ENCODE results near the gene ZBTB21. TPM values are rescaled to one million over a fixed set of nuclear protein-coding genes. Genes with fewer than 3 reads are reported as not detected.

The ZBTB21 gene
- 14.6 and 16.5 TPM in 2 replicates for total RNA-seq

- intact Hi-C loops (cut with micrococcal nuclease) = loop anchor here (1.0 to 10.0 kb wide), 10 partner anchors 8 to 965 kb away; partner anchors contain the start of genes MX2, PKNOX1 and PRDM15
Observed at GRCh38 chr21:42009831-42010506, at the start of gene ZBTB21. ZBTB21 (minus strand) TSS chr21:42010360; CDS start chr21:41994095, 16,265 bp downstream.

GRCh38 chr21:42059721-42060120 lies 49.6 kb upstream of the ZBTB21 start:
- intact Hi-C loops (cut with micrococcal nuclease) = loop anchor here (5.0 kb wide), 1 partner anchor 163 kb away; no protein-coding TSS in a partner anchor

GRCh38 chr21:42059141-42059540 lies 49.0 kb upstream of the ZBTB21 start:
- intact Hi-C loops (cut with micrococcal nuclease) = no loop called here

GRCh38 chr21:42058631-42059111 lies 48.5 kb upstream of the ZBTB21 start:
- intact Hi-C loops (cut with micrococcal nuclease) = no loop called here

GRCh38 chr21:42057851-42058437 lies 47.8 kb upstream of the ZBTB21 start:
- intact Hi-C loops (cut with micrococcal nuclease) = no loop called here

- intact Hi-C loops (cut with micrococcal nuclease) = no loop called here
Observed at GRCh38 chr21:42056996-42057689, 47.0 kb upstream of the ZBTB21 start.

- intact Hi-C loops (cut with micrococcal nuclease) = no loop called here
Observed at GRCh38 chr21:42056468-42056867, 46.3 kb upstream of the ZBTB21 start.

- intact Hi-C loops (cut with micrococcal nuclease) = no loop called here
Observed at GRCh38 chr21:42055425-42055824, 45.3 kb upstream of the ZBTB21 start.

- intact Hi-C loops (cut with micrococcal nuclease) = no loop called here
Observed at GRCh38 chr21:42051788-42052187, 41.6 kb upstream of the ZBTB21 start.

- intact Hi-C loops (cut with micrococcal nuclease) = no loop called here
Observed at GRCh38 chr21:42049578-42050430, 39.6 kb upstream of the ZBTB21 start.

- intact Hi-C loops (cut with micrococcal nuclease) = no loop called here
Observed at GRCh38 chr21:42048870-42049577, 38.9 kb upstream of the ZBTB21 start.

- intact Hi-C loops (cut with micrococcal nuclease) = no loop called here
Observed at GRCh38 chr21:42047821-42048613, 37.9 kb upstream of the ZBTB21 start.

- intact Hi-C loops (cut with micrococcal nuclease) = no loop called here
Observed at GRCh38 chr21:42044871-42045495, 34.8 kb upstream of the ZBTB21 start.

GRCh38 chr21:42043961-42044360 lies 33.8 kb upstream of the ZBTB21 start:
- intact Hi-C loops (cut with micrococcal nuclease) = no loop called here

GRCh38 chr21:42043201-42043895 lies 33.2 kb upstream of the ZBTB21 start:
- intact Hi-C loops (cut with micrococcal nuclease) = no loop called here

GRCh38 chr21:42042651-42043050 lies 32.5 kb upstream of the ZBTB21 start:
- intact Hi-C loops (cut with micrococcal nuclease) = no loop called here

GRCh38 chr21:42041711-42042110 lies 31.6 kb upstream of the ZBTB21 start:
- intact Hi-C loops (cut with micrococcal nuclease) = no loop called here

GRCh38 chr21:42041246-42041645 lies 31.1 kb upstream of the ZBTB21 start:
- intact Hi-C loops (cut with micrococcal nuclease) = no loop called here
